ENCODE measurements around the gene RAB6B. TPM values are rescaled to one million over a fixed set of nuclear protein-coding genes. Genes with fewer than 3 reads are reported as not detected.

RAB6B gene
- polyA plus RNA-seq, 1 donor (not counting 4 experiments of a cell fraction or from before 2014, with no cell fraction given) = 2.2 TPM

DNA sequence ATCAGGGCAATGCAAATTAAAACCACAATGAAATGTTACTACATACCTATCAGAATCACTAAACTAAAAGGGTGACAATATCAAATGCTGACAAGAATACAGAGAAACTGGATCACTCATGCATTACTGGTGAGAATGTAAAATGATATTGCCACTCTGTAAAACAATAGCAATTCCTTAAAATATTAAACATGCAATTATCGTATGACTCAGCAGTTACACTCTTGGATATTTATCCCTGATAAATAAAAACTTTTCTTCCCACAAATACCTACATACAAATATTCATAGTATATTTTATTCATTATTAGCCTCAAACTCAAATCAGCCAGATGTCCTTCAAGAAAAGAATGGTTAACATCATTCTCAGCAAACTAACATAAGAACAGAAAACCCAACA, 25.9 kb upstream of the RAB6B start:
- no peaks in the 10 kb centered on the region for H3K9me3 ChIP-seq (ENCODE audit: control insufficient read depth, low read depth, low read length)
- DNase-seq (ENCODE audit: low read depth, low spot score) (no peak), FAIRE-seq (no peak)
- H3K4me3 ChIP-seq (ENCODE audit: control insufficient read depth in 2 of 3, extremely low read depth in 1 of 3, insufficient read depth in 2 of 3, low read depth in 1 of 3, low read length in 3 of 3) = no peak overlapping the region
- H4K20me1 ChIP-seq (ENCODE audit: control insufficient read depth, extremely low read depth, insufficient read depth, low read length) = no peaks in the 10 kb centered on the region
- H2AFZ ChIP-seq (ENCODE audit: control insufficient read depth, low read length) = no peak overlapping the region
- no peaks in the 10 kb centered on the region for H3K4me1 ChIP-seq (ENCODE audit: control insufficient read depth, extremely low read depth, insufficient read depth, low read length)
- no peak overlapping the region for H3K4me2 ChIP-seq (ENCODE audit: control insufficient read depth, extremely low read depth, insufficient read depth, low read depth, low read length)
- no peaks in the 10 kb centered on the region for H3K36me3 ChIP-seq (ENCODE audit: control insufficient read depth in 2 of 2, extremely low read depth in 1 of 2, insufficient read depth in 2 of 2, low read length in 2 of 2)
- peaks cover 12% of the 10 kb centered on the region for H3K27me3 ChIP-seq (ENCODE audit: control insufficient read depth, extremely low read depth, insufficient read depth, low read length)
- H3K9me1 ChIP-seq (ENCODE audit: control insufficient read depth, extremely low read depth, insufficient read depth, low read length) = no peaks in the 10 kb centered on the region
- H3K79me2 ChIP-seq (ENCODE audit: control insufficient read depth, insufficient read depth, low read length) = no peaks in the 10 kb centered on the region
- TF ChIP-seq EZH2 (IDR thresholded peaks at IDR 0.05; ENCODE audit: low read length) = no peak
- TF ChIP-seq, protein P1, sequence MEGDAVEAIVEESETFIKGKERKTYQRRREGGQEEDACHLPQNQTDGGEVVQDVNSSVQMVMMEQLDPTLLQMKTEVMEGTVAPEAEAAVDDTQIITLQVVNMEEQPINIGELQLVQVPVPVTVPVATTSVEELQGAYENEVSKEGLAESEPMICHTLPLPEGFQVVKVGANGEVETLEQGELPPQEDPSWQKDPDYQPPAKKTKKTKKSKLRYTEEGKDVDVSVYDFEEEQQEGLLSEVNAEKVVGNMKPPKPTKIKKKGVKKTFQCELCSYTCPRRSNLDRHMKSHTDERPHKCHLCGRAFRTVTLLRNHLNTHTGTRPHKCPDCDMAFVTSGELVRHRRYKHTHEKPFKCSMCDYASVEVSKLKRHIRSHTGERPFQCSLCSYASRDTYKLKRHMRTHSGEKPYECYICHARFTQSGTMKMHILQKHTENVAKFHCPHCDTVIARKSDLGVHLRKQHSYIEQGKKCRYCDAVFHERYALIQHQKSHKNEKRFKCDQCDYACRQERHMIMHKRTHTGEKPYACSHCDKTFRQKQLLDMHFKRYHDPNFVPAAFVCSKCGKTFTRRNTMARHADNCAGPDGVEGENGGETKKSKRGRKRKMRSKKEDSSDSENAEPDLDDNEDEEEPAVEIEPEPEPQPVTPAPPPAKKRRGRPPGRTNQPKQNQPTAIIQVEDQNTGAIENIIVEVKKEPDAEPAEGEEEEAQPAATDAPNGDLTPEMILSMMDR (optimal IDR thresholded peaks at IDR 0.05 in 1 of 3, IDR thresholded peaks at IDR 0.05 in 1 of 3, conservative IDR thresholded peaks at IDR 0.05 in 1 of 3; ENCODE audit: extremely low read depth in 1 of 3, insufficient read depth in 2 of 3, low read length in 3 of 3) = no peak
- dilution Hi-C loops (cut with MboI; ENCODE audit: extremely low pct_ligation_motif_present, low sequenced_read_pairs) = no loop called here
- no peak overlapping the region for H3K9ac ChIP-seq (ENCODE audit: control insufficient read depth, extremely low read depth, insufficient read depth, low read length)
- H3K27ac ChIP-seq (ENCODE audit: control insufficient read depth, insufficient read depth, low read length) = no peak overlapping the region

DNA sequence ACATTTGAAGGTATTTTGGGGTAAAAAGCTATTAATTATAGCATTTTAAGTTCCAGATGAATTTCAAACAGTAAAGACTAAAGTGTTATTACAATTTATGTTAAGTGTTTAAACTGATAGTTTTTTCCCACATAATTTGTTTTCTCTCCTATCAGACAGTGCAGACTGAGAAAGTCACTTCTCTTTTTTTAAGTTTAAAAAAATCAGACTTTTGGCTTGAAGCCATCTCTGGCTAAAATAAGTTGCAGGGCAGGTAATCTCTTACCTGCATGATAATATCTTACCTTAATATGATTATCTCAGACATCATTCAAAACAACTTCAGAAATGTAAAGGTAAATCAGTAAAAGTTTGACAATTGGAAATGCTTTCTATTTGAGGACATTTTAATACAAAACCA, 21.5 kb upstream of the RAB6B start:
- no peak for FAIRE-seq
- H3K4me3 ChIP-seq (ENCODE audit: control insufficient read depth in 2 of 3, extremely low read depth in 1 of 3, insufficient read depth in 2 of 3, low read depth in 1 of 3, low read length in 3 of 3) = no peak overlapping the region
- H3K9me3 ChIP-seq (ENCODE audit: control insufficient read depth, low read depth, low read length) = no peaks in the 10 kb centered on the region
- no peaks in the 10 kb centered on the region for H3K4me1 ChIP-seq (ENCODE audit: control insufficient read depth, extremely low read depth, insufficient read depth, low read length)
- H4K20me1 ChIP-seq (ENCODE audit: control insufficient read depth, extremely low read depth, insufficient read depth, low read length) = no peaks in the 10 kb centered on the region
- no peak for DNase-seq (ENCODE audit: low read depth, low spot score)
- H2AFZ ChIP-seq (ENCODE audit: control insufficient read depth, low read length) = no peak overlapping the region
- H3K9me1 ChIP-seq (ENCODE audit: control insufficient read depth, extremely low read depth, insufficient read depth, low read length) = no peaks in the 10 kb centered on the region
- H3K9ac ChIP-seq (ENCODE audit: control insufficient read depth, extremely low read depth, insufficient read depth, low read length) = no peak overlapping the region
- no peak overlapping the region for H3K4me2 ChIP-seq (ENCODE audit: control insufficient read depth, extremely low read depth, insufficient read depth, low read depth, low read length)
- dilution Hi-C loops (cut with MboI; ENCODE audit: extremely low pct_ligation_motif_present, low sequenced_read_pairs) = no loop called here
- H3K79me2 ChIP-seq (ENCODE audit: control insufficient read depth, insufficient read depth, low read length) = no peaks in the 10 kb centered on the region
- peaks cover 12% of the 10 kb centered on the region for H3K27me3 ChIP-seq (ENCODE audit: control insufficient read depth, extremely low read depth, insufficient read depth, low read length)
- TF ChIP-seq, protein P1 (optimal IDR thresholded peaks at IDR 0.05 in 1 of 3, IDR thresholded peaks at IDR 0.05 in 1 of 3, conservative IDR thresholded peaks at IDR 0.05 in 1 of 3; ENCODE audit: extremely low read depth in 1 of 3, insufficient read depth in 2 of 3, low read length in 3 of 3) = no peak
- no peak for TF ChIP-seq EZH2 (IDR thresholded peaks at IDR 0.05; ENCODE audit: low read length)
- no peaks in the 10 kb centered on the region for H3K36me3 ChIP-seq (ENCODE audit: control insufficient read depth in 2 of 2, extremely low read depth in 1 of 2, insufficient read depth in 2 of 2, low read length in 2 of 2)
- no peak overlapping the region for H3K27ac ChIP-seq (ENCODE audit: control insufficient read depth, insufficient read depth, low read length)
